ENCODE results near the gene MYO5C.

MYO5C gene

GRCh38 chr15:52295421-52296001 is at the start of gene MYO5C:
MYO5C (minus strand) TSS chr15:52295804; CDS start chr15:52295636, 168 bp downstream.
- peak within 1 kb of the TSS; percentile 57 for H3K4me3 Mint-ChIP-seq
- peaks cover 10% of the 10 kb centered on the region for H3K4me1 Mint-ChIP-seq (ENCODE audit: low read depth)
- H3K36me3 Mint-ChIP-seq (ENCODE audit: low read depth): no peaks in the 10 kb centered on the region
- no peak for DNase-seq
- no peak within 1 kb of the TSS for H3K27ac Mint-ChIP-seq
- H3K9me3 Mint-ChIP-seq: no peaks in the 10 kb centered on the region
- H3K27me3 Mint-ChIP-seq: peaks cover 53% of the 10 kb centered on the region

- H3K27ac Mint-ChIP-seq: no peak overlapping the region
- no peaks in the 10 kb centered on the region for H3K9me3 Mint-ChIP-seq
- peaks cover 6% of the 10 kb centered on the region for H3K4me1 Mint-ChIP-seq (ENCODE audit: low read depth)
These were observed 49.0 kb upstream of the MYO5C start for GRCh38 chr15:52344592-52344991.

GRCh38 chr15:52343831-52344230 is 48.2 kb upstream of the MYO5C start:
- Mint-ChIP-seq H3K4me3 (no peak overlapping the region), H3K36me3 (ENCODE audit: low read depth) (peaks cover 27% of the 10 kb centered on the region), H3K27ac (no peak overlapping the region), H3K27me3 (no peaks in the 10 kb centered on the region), H3K9me3 (no peaks in the 10 kb centered on the region), H3K4me1 (ENCODE audit: low read depth) (peaks cover 6% of the 10 kb centered on the region)
- DNase-seq: no peak

More at GRCh38 chr15:52344592-52344991, 49.0 kb upstream of the MYO5C start:
- DNase-seq: no peak
- Mint-ChIP-seq H3K4me3 (no peak overlapping the region), H3K36me3 (ENCODE audit: low read depth) (peaks cover 31% of the 10 kb centered on the region), H3K27me3 (no peaks in the 10 kb centered on the region)

- peaks cover 7% of the 10 kb centered on the region for H3K4me1 Mint-ChIP-seq (ENCODE audit: low read depth)
- H3K36me3 Mint-ChIP-seq (ENCODE audit: low read depth): peaks cover 32% of the 10 kb centered on the region
- no peaks in the 10 kb centered on the region for H3K9me3 Mint-ChIP-seq
- no peak overlapping the region for H3K4me3 Mint-ChIP-seq
- H3K27ac Mint-ChIP-seq: peak overlapping the region; percentile 55
- no peak for DNase-seq
- H3K27me3 Mint-ChIP-seq: no peaks in the 10 kb centered on the region
These were observed 44.5 kb upstream of the MYO5C start for GRCh38 chr15:52340093-52340492.

GRCh38 chr15:52338891-52339290 is 43.3 kb upstream of the MYO5C start:
- Mint-ChIP-seq H3K27me3 (no peaks in the 10 kb centered on the region), H3K27ac (no peak overlapping the region), H3K4me3 (no peak overlapping the region), H3K4me1 (ENCODE audit: low read depth) (peaks cover 5% of the 10 kb centered on the region), H3K9me3 (no peaks in the 10 kb centered on the region), H3K36me3 (ENCODE audit: low read depth) (peaks cover 38% of the 10 kb centered on the region)
- no peak for DNase-seq

GRCh38 chr15:52338058-52338457 is 42.5 kb upstream of the MYO5C start:
- peak overlapping the region; percentile 66 for H3K27ac Mint-ChIP-seq
- H3K4me1 Mint-ChIP-seq (ENCODE audit: low read depth): peaks cover 5% of the 10 kb centered on the region
- peaks cover 35% of the 10 kb centered on the region for H3K36me3 Mint-ChIP-seq (ENCODE audit: low read depth)
- no peak overlapping the region for H3K4me3 Mint-ChIP-seq
- H3K9me3 Mint-ChIP-seq: no peaks in the 10 kb centered on the region
- H3K27me3 Mint-ChIP-seq: no peaks in the 10 kb centered on the region
- no peak for DNase-seq

- peaks cover 9% of the 10 kb centered on the region for H3K4me1 Mint-ChIP-seq (ENCODE audit: low read depth)
- H3K9me3 Mint-ChIP-seq: no peaks in the 10 kb centered on the region
- H3K4me3 Mint-ChIP-seq: no peak overlapping the region
- H3K27me3 Mint-ChIP-seq: no peaks in the 10 kb centered on the region
- DNase-seq: no peak
- peak overlapping the region; percentile 65 for H3K27ac Mint-ChIP-seq
- H3K36me3 Mint-ChIP-seq (ENCODE audit: low read depth): peaks cover 32% of the 10 kb centered on the region
These were observed 41.7 kb upstream of the MYO5C start for GRCh38 chr15:52337198-52337853.

GRCh38 chr15:52336529-52336928 is 40.9 kb upstream of the MYO5C start:
- DNase-seq: no peak
- peaks cover 15% of the 10 kb centered on the region for H3K4me1 Mint-ChIP-seq (ENCODE audit: low read depth)
- H3K9me3 Mint-ChIP-seq: no peaks in the 10 kb centered on the region
- no peaks in the 10 kb centered on the region for H3K27me3 Mint-ChIP-seq
- H3K27ac Mint-ChIP-seq: peak overlapping the region; percentile 15
- H3K36me3 Mint-ChIP-seq (ENCODE audit: low read depth): peaks cover 32% of the 10 kb centered on the region
- H3K4me3 Mint-ChIP-seq: no peak overlapping the region

GRCh38 chr15:52334491-52335160 is 39.0 kb upstream of the MYO5C start:
- no peak for DNase-seq

GRCh38 chr15:52331490-52332240 is 36.1 kb upstream of the MYO5C start:
- peaks cover 49% of the 10 kb centered on the region for H3K36me3 Mint-ChIP-seq (ENCODE audit: low read depth)
- H3K4me3 Mint-ChIP-seq: no peak overlapping the region

More at GRCh38 chr15:52334491-52335160, 39.0 kb upstream of the MYO5C start:
- Mint-ChIP-seq H3K4me1 (ENCODE audit: low read depth) (peaks cover 25% of the 10 kb centered on the region), H3K27ac (peak overlapping the region; percentile 15), H3K4me3 (no peak overlapping the region), H3K9me3 (no peaks in the 10 kb centered on the region), H3K27me3 (no peaks in the 10 kb centered on the region), H3K36me3 (ENCODE audit: low read depth) (peaks cover 31% of the 10 kb centered on the region)

GRCh38 chr15:52329987-52330386 is 34.4 kb upstream of the MYO5C start:
- DNase-seq: no peak
- no peaks in the 10 kb centered on the region for H3K9me3 Mint-ChIP-seq
- peaks cover 20% of the 10 kb centered on the region for H3K4me1 Mint-ChIP-seq (ENCODE audit: low read depth)
- H3K36me3 Mint-ChIP-seq (ENCODE audit: low read depth): peaks cover 48% of the 10 kb centered on the region
- H3K27me3 Mint-ChIP-seq: no peaks in the 10 kb centered on the region
- no peak overlapping the region for H3K4me3 Mint-ChIP-seq
- H3K27ac Mint-ChIP-seq: peak overlapping the region; percentile 24

More at GRCh38 chr15:52331490-52332240, 36.1 kb upstream of the MYO5C start:
- H3K9me3 Mint-ChIP-seq: no peaks in the 10 kb centered on the region
- H3K27ac Mint-ChIP-seq: peak overlapping the region; percentile 72
- no peaks in the 10 kb centered on the region for H3K27me3 Mint-ChIP-seq
- peak; percentile 57 for DNase-seq
- H3K4me1 Mint-ChIP-seq (ENCODE audit: low read depth): peaks cover 20% of the 10 kb centered on the region

GRCh38 chr15:52329150-52329549 is 33.5 kb upstream of the MYO5C start:
- H3K9me3 Mint-ChIP-seq: no peaks in the 10 kb centered on the region
- DNase-seq: no peak
- H3K27me3 Mint-ChIP-seq: no peaks in the 10 kb centered on the region
- no peak overlapping the region for H3K27ac Mint-ChIP-seq
- peaks cover 45% of the 10 kb centered on the region for H3K36me3 Mint-ChIP-seq (ENCODE audit: low read depth)
- no peak overlapping the region for H3K4me3 Mint-ChIP-seq
- peaks cover 20% of the 10 kb centered on the region for H3K4me1 Mint-ChIP-seq (ENCODE audit: low read depth)

GRCh38 chr15:52328680-52329079 is 33.1 kb upstream of the MYO5C start:
- H3K4me1 Mint-ChIP-seq (ENCODE audit: low read depth): peaks cover 20% of the 10 kb centered on the region
- no peak overlapping the region for H3K4me3 Mint-ChIP-seq
- DNase-seq: no peak
- H3K27me3 Mint-ChIP-seq: no peaks in the 10 kb centered on the region
- H3K27ac Mint-ChIP-seq: peak overlapping the region; percentile 11
- no peaks in the 10 kb centered on the region for H3K9me3 Mint-ChIP-seq
- peaks cover 48% of the 10 kb centered on the region for H3K36me3 Mint-ChIP-seq (ENCODE audit: low read depth)

- Mint-ChIP-seq H3K9me3 (no peaks in the 10 kb centered on the region), H3K4me3 (no peak overlapping the region), H3K27me3 (no peaks in the 10 kb centered on the region), H3K27ac (no peak overlapping the region), H3K36me3 (ENCODE audit: low read depth) (peaks cover 62% of the 10 kb centered on the region), H3K4me1 (ENCODE audit: low read depth) (peaks cover 12% of the 10 kb centered on the region)
- no peak for DNase-seq
These were observed 31.2 kb upstream of the MYO5C start for GRCh38 chr15:52326756-52327155.
